KOPT-K1 (cell line): ENCODE measurements around the gene SPINK9.

Source experiments
- H3K27ac ChIP-seq: fragments of 200-600 bp; sonication (generic); 2 replicates; pipeline ENCODE4 v1.5.1; 2016; ENCODE audit warnings: antibody characterized with exemption, mild to moderate bottlenecking, low read depth, low read length; ENCODE audit not compliant: poor library complexity, severe bottlenecking
- H3K36me3 ChIP-seq: fragments of 200-600 bp; sonication (generic); 2 replicates; pipeline ENCODE4 v1.5.1; 2017; ENCODE audit warnings: antibody characterized with exemption, mild to moderate bottlenecking, low read length, moderate library complexity; ENCODE audit not compliant: insufficient read depth
- H3K9me3 ChIP-seq: fragments of 200-600 bp; sonication (generic); 2 replicates; pipeline ENCODE4 v1.5.1; 2017; ENCODE audit warnings: antibody characterized with exemption, low read length, mild to moderate bottlenecking; ENCODE audit not compliant: insufficient read depth, poor library complexity, severe bottlenecking

SPINK9 gene

GRCh38 chr5:148343046-148343407, 7.7 kb downstream of the SPINK9 start:
- no peak overlapping the region for H3K27ac ChIP-seq
- no peaks in the 10 kb centered on the region for H3K36me3 ChIP-seq
- no peaks in the 10 kb centered on the region for H3K9me3 ChIP-seq

GRCh38 chr5:148343603-148344487, 8.5 kb downstream of the SPINK9 start:
- H3K27ac ChIP-seq: no peak overlapping the region

DNA sequence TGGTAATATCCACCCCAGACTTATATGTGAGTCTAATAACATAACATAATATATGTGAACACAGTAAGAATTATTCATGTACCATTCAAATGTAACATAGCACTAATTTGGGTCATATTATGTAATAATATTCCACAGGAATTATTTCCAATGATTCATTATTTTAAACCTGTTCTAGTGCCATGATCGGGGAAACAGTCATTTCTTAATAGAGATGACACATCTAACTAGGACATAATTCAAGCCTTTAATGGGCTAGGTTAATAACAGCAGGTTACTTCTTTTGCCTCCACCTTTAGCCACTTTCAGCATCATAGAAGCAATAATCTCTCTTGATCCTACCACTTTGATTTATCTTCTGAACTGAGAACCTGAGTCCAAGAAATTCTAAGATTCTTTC, 12.3 kb downstream of the SPINK9 start:
- Histone ChIP-seq H3K36me3 (no peaks in the 10 kb centered on the region), H3K9me3 (no peaks in the 10 kb centered on the region), H3K27ac (no peak overlapping the region)

More at GRCh38 chr5:148343603-148344487, 8.5 kb downstream of the SPINK9 start:
- H3K36me3 ChIP-seq: no peaks in the 10 kb centered on the region
- no peaks in the 10 kb centered on the region for H3K9me3 ChIP-seq

DNA sequence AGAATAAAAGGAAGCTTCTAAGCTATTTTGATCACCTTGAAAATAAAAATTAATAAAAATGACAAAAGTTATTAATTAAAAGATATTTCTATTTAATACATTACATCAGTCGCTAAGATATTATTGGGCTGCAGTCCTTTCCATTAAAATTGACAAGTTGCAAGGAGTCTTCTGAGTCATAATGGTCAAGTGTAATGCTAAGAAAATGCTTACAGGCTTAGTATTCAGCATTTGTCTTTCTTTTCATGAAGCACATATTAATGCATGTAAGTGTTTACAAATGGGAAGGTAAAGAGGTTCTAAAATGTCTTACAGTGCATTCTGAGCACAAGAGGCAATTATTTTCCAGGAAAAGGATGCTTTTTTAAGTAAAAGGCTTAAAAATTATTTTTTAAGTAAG, 17.3 kb downstream of the SPINK9 start:
- Histone ChIP-seq H3K27ac (no peak overlapping the region), H3K9me3 (no peaks in the 10 kb centered on the region), H3K36me3 (no peaks in the 10 kb centered on the region)

DNA sequence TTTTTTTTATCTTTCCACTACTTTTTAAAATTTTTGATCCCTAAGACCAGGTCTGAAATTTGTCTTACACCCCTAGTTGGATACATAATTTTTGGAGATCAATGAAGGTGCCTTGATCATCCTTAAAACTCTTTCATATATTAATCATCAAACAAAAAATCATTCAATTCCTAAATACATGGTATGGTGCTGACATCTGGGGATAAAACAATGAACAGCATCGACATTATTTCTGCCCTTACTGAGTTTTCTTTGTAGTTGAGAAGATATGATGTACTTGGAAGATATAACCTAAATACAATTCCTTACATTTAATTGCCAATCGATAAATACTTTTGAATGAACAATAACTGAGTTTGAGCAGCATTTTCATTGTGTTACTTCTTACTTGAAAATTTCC, 18.3 kb downstream of the SPINK9 start:
- Histone ChIP-seq H3K27ac (no peak overlapping the region), H3K9me3 (no peaks in the 10 kb centered on the region), H3K36me3 (no peaks in the 10 kb centered on the region)

DNA sequence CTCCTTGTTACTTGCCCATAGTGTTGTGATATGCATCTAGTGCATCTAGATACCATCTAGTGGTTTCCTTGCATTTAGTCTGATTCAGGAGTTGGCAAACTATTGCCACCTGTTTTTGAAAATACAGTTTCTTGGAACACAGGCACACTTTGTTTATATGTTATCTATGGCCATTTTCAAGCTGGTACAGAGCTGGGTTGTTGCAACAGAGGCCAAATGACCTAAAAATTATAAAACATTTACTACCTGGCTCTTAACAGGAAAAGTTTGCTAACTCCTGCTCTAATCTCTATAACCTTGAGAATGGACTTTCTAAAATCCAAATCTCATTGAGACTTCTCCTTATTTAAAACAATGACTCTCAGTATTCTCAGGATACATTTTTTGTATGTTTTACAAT, 29.0 kb downstream of the SPINK9 start:
- Histone ChIP-seq H3K9me3 (peaks cover 14% of the 10 kb centered on the region), H3K27ac (no peak overlapping the region), H3K36me3 (no peaks in the 10 kb centered on the region)

DNA sequence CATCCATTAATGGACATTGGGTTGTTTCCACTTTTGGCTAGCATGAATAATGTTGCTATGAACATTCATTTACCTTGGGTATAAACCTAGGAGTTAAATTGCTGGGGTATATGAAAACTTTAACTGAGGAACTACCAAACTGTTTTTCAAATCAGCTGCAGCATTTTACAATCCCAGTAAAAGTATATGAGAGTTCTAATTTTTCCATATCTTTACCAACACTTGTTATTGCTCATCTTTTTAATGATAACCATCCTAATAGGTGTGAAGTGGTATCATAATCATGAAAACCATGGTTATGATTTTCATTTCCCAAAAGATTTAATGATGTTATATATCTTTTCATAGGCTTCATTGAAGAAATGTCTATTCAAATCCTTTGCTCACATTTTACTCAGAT, 32.9 kb downstream of the SPINK9 start:
- H3K36me3 ChIP-seq: no peaks in the 10 kb centered on the region
- H3K27ac ChIP-seq: no peak overlapping the region
- H3K9me3 ChIP-seq: peaks cover 19% of the 10 kb centered on the region

DNA sequence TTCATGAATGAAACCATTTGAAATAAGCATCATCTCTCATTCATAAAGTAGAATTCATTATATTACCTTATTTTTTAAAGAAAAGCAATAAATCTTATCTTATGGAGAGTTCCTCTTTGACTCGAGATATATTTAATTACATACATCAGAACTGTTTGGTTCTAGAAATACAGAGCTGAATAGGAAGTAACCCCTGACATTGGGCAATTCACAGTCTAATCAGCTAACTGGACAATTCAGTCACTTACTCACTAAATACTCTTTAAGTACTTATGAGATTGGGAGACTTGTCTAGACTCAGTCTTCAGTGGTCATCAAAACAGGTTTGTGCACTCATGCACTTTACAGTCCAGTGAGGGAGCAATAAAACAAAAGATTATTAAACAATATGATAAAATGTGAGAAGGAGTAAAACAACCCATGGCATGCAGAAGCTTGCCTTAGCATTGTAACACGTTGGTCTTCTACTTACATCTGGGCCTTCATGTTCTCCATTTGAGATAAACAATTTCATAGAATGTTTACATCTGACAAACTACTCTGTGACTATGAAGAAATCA, 36.9 kb downstream of the SPINK9 start:
- H3K27ac ChIP-seq: no peak overlapping the region
- no peaks in the 10 kb centered on the region for H3K36me3 ChIP-seq
- peaks cover 19% of the 10 kb centered on the region for H3K9me3 ChIP-seq

- Histone ChIP-seq H3K36me3 (no peaks in the 10 kb centered on the region), H3K9me3 (peaks cover 18% of the 10 kb centered on the region), H3K27ac (no peak overlapping the region)
Observed at GRCh38 chr5:148372893-148373292, 37.5 kb downstream of the SPINK9 start.

GRCh38 chr5:148374690-148375360, 39.5 kb downstream of the SPINK9 start:
- H3K36me3 ChIP-seq: no peaks in the 10 kb centered on the region
- H3K9me3 ChIP-seq: peaks cover 9% of the 10 kb centered on the region
- no peak overlapping the region for H3K27ac ChIP-seq

DNA sequence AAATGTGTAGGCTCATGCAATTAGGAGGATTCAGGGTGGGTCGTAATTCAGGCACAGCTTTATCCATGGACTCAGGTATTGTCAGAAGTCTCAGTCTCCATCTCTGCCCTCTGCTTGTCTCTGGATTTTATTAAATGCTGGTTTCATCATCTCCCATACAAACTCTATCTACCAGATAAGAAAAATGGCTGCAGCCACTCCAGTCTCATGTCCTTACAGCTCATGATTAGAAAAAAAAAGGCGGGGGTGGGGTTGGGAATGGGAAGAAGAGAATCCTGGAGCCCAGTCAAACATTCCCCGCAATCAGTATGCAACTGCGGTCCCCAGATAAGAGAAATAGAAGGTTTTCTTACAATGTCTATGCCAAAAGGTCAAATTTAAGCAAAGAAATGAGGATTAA, 40.8 kb downstream of the SPINK9 start:
- Histone ChIP-seq H3K9me3 (peaks cover 9% of the 10 kb centered on the region), H3K27ac (no peak overlapping the region), H3K36me3 (no peaks in the 10 kb centered on the region)

DNA sequence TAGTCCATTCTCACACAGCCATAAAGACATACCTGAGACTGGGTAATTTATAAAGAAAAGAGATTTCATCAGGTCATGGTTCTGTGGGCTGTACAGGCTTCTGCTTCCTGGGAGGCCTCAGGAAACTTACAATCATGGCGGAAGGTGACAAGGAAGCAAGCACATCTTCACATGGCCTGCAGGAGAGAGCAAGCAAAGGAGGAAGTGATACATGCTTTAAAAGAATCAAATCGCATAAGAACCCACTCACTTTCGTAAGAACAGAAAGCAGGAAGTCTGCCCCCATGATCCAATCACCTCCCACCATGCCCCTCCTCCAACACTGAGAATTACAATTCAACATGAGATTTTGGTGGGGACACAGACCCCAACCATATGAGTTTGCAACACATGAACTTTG, 43.3 kb downstream of the SPINK9 start:
- peaks cover 9% of the 10 kb centered on the region for H3K9me3 ChIP-seq
- H3K36me3 ChIP-seq: no peaks in the 10 kb centered on the region
- H3K27ac ChIP-seq: no peak overlapping the region

DNA sequence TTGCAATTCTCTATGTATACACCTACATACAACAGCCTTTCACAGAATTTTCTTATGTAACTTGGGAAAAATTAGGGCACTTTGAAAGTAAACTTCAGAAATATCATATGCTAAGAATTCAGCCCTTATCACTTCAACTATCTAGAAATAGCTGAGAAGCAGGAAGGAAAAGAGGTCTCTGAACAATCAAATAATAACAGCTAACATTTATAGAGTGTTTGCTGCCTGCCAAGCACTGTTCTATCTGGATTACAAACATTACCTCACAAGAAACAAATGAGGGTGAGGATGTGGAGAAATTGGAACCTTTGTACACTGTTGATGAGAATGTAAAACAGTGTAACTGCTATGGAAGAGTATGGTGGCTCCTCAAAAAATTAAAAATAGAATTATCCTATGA, 44.0 kb downstream of the SPINK9 start:
- Histone ChIP-seq H3K9me3 (peaks cover 9% of the 10 kb centered on the region), H3K36me3 (no peaks in the 10 kb centered on the region), H3K27ac (no peak overlapping the region)

- peaks cover 9% of the 10 kb centered on the region for H3K9me3 ChIP-seq
- H3K36me3 ChIP-seq: no peaks in the 10 kb centered on the region; the same call in 1 of the 2 replicates
- no peak overlapping the region for H3K27ac ChIP-seq
Observed at GRCh38 chr5:148381906-148382305, 46.5 kb downstream of the SPINK9 start.

DNA sequence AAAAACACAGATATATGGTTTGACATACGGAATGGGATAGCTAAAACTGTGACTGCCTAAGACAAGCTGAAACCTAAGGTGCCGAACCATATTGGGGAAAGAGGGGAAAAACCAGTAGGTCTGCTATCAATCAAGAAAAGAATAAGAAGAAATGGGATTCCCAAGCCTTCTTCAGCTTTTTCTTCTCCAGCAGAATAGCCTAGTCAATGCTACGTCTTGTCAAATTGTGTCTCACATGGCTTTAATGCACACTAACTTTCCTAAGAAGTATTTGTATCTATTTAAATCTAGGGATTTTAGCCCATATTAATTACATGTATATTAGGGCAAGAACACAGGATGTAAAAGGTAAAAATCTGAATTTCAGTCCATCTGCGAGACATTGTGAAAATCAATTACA, 47.6 kb downstream of the SPINK9 start:
- peaks cover 9% of the 10 kb centered on the region for H3K9me3 ChIP-seq
- peak overlapping the region; percentile 70 for H3K27ac ChIP-seq
- H3K36me3 ChIP-seq: peaks cover 1% of the 10 kb centered on the region; the same call in 1 of the 2 replicates
